C4-2B (cell line): ENCODE data around the gene PRUNE2.

Source experiments
- CTCF ChIP-seq: fragments of 450-650 bp; conservative IDR thresholded peaks from 2 replicates; pipeline ENCODE4 v1.5.1; 2017; ENCODE audit warnings: mild to moderate bottlenecking
- ZFX ChIP-seq: fragments of 450-650 bp; IDR thresholded peaks from 2 replicates; pipeline ENCODE4 v1.6.1; 2017

- no peak for TF ChIP-seq CTCF
- TF ChIP-seq ZFX, result no peak
Measured at GRCh38 chr9:76595645-76596044, 310.3 kb downstream of the PRUNE2 start.
